GM18868 (cell line): Measurements from ENCODE around the gene JADE1.

Experiments
- ATAC-seq: cut with Tn5 transposase; IDR thresholded peaks from one replicate; pipeline ENCODE4 v1.9.1; 2021; ENCODE audit warnings: mild to moderate bottlenecking, moderate library complexity; ENCODE audit not compliant: unreplicated experiment

Gene JADE1

GRCh38 chr4:128840711-128841318 lies 31.3 kb downstream of the JADE1 start:
- ATAC-seq, result no peak

GRCh38 chr4:128841402-128841801 lies 31.9 kb downstream of the JADE1 start:
- ATAC-seq, result no peak

GRCh38 chr4:128844931-128845330 lies 35.4 kb downstream of the JADE1 start:
- no peak for ATAC-seq

GRCh38 chr4:128846063-128846462 lies 36.6 kb downstream of the JADE1 start:
- no peak for ATAC-seq

- ATAC-seq, result no peak
These were observed 37.7 kb downstream of the JADE1 start for GRCh38 chr4:128847082-128847724.

GRCh38 chr4:128848461-128848860 lies 39.0 kb downstream of the JADE1 start:
- no peak for ATAC-seq

GRCh38 chr4:128850252-128850651 lies 40.8 kb downstream of the JADE1 start:
- ATAC-seq, result no peak

- ATAC-seq, result no peak
These were observed 44.2 kb downstream of the JADE1 start for GRCh38 chr4:128853741-128854140.

- ATAC-seq, result peak; percentile 89
These were observed 44.9 kb downstream of the JADE1 start for GRCh38 chr4:128854433-128854832.

- ATAC-seq, result no peak
These were observed 46.1 kb downstream of the JADE1 start for GRCh38 chr4:128855621-128856020.

- no peak for ATAC-seq
These were observed 46.7 kb downstream of the JADE1 start for GRCh38 chr4:128856246-128856645.

- ATAC-seq, result no peak
These were observed 49.6 kb downstream of the JADE1 start for GRCh38 chr4:128858879-128859671.

- peak; percentile 19 for ATAC-seq
These were observed 50.6 kb downstream of the JADE1 start for GRCh38 chr4:128859887-128860677.

GRCh38 chr4:128861856-128862518 lies 52.5 kb downstream of the JADE1 start:
- peak; percentile 26 for ATAC-seq

- ATAC-seq, result peak; percentile 83
These were observed 53.3 kb downstream of the JADE1 start for GRCh38 chr4:128862608-128863311.

GRCh38 chr4:128863312-128864075 lies 54.0 kb downstream of the JADE1 start:
- ATAC-seq, result no peak

- ATAC-seq, result no peak
These were observed 55.6 kb downstream of the JADE1 start for GRCh38 chr4:128865132-128865531.

GRCh38 chr4:128866269-128866668 lies 56.8 kb downstream of the JADE1 start:
- no peak for ATAC-seq

GRCh38 chr4:128866691-128867090 lies 57.2 kb downstream of the JADE1 start:
- ATAC-seq, result no peak
